NCI-H2107 treated with DMSO at 0.1 percent for 48 hours (cell line): ENCODE measurements around the gene RNF19B.

Experiments used
- DNase-seq: peaks from one replicate; lab custom pipeline; 2025; ENCODE audit not compliant: unreplicated experiment; lab: John Stamatoyannopoulos, UW

RNF19B gene

DNA sequence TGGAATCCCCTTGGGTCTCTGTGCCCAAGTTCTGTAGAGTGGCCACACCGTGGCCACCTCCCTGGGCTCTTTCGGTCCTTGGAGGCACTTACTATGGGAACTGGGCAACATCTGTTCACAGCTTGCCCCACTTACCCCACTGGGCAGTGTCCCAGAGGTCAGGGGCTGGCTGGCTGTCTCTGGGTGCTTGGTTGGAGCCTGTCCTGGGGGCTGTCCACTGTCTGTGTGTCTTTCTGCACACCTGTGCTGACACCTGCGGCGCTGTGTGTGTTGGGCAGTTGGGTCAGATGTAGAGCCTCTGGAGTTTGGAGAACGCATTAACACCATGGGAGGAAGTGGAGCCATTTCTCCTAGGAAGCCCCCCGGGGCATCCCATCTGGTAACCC is 62.1 kb downstream of the RNF19B start:
- no peak for DNase-seq

GRCh38 chr1:32901823-32902534 is 62.6 kb downstream of the RNF19B start:
- no peak for DNase-seq

GRCh38 chr1:32900956-32901822 is 63.4 kb downstream of the RNF19B start, which contains the start of gene TMEM54:
TSS of gene TMEM54 (minus strand) at chr1:32901389. CDS start at chr1:32901238, 151 bp downstream.
- DNase-seq = no peak

GRCh38 chr1:32900371-32900955 is 64.1 kb downstream of the RNF19B start:
- no peak for DNase-seq

DNA sequence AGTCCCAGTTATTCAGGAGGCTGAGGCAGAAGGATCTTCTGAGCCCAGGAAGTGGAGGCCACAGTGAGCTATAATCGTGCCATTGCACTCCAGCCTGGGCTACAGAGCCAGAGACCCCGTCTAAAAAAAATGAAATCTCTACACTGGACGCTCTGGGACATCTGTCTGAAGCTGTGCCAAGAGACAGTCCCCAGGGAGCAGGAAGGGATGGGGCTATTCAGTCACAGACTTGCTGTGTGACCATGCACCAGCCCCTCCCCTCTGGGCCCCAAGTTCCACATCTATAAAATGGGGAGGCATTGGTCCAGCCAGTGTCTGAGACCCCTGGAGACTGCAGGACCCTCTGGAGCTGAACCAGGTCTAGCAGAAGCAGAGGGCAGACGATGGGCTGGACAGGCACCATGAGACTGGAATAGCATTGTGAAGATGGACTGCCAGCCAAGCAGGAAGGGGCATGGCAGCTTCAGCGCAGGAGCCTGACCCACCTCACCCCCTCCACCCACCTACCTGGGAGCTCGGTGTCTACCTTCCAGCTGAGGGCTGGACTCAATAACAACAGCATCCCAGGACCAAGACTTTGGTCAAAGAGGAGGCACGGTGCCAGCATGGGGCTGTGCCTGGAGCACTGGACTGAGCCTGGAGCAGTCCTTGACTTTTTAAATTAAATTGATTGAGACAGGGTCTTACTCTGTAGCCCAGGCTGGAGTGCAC is 64.9 kb downstream of the RNF19B start:
- DNase-seq = no peak

DNA sequence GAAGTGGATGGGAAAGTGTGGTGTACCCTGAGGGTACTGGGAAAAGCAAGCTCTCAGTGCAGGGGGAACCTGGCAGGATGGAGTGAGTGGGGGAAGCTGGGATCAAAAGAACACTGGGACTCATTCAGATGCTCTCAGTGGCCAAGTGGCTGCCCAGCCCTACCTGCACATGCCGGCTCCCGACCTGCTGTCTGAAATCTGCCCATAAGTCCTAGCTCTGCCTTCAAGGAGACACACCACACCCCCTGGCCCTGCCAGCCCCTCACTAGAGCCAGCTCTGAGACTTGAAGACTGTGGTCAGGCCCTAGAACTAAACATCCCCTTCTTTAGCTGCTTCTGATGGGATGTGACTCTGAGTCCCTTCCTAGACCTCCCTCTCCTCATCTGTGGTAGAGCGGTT is 65.7 kb downstream of the RNF19B start:
- no peak for DNase-seq

DNA sequence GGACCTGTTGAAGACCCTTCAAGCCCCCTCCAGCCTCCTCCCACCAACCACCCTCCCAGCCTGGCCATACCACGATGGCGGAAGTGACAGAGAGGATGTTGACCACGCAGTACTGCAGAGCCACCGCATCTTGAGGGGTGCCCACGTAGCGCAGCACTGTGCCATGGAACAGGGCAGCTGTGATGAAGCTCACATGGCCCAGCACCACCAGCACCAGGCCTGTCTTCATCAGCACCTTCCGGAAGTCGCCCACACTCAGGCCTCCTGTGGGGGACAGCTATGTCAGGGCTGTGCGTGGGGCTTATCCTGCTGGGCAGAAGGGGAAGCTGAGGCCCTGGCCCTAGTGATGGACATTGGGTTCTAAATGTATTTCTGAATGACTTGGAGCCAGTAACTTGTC is 66.6 kb downstream of the RNF19B start:
- DNase-seq = no peak

DNA sequence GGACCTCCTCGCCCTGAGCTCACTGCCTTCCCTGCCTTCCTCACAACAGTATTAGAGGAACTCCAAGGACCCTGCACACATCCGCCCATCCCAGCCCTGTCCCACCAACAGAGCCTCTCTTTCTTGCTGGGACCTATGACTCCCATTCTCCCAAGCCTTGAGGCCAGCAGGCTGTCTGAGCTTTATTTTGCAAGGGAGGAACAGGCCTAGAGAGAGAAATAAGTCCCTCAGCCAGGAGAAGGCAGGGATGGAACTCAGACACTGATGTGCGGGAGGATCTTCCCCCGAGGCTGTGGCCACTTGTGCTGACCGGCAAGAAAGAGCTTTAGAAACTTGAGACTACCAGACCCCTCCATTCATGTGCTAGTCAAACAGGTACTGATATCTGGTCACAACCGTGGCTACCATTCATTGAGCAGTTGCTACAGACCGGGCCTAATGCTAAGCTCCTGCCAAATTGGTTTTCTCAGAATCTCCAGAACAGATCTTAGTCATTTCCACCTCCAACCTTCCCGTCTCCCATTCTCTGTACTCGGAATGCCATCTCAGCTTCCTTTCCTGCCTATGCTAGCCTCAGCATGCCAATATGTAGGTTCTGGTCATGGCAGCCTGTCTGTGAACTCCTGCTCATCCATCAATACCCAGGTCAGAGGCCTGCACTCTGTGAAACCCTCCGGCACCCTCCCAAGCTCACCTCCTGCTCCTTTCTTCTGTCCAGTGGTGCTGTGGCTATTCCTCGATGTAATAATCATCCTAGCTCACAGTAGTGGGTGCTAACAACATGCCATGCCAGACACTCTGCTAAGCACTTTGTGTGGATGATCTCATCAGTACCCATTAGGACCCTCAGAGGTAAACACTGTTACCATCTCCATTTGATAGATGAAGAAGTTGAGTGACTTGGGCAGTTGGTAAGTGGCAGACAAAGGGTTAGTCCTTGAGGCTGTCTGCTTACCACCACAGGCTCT is 67.2 kb downstream of the RNF19B start:
- no peak for DNase-seq

DNA sequence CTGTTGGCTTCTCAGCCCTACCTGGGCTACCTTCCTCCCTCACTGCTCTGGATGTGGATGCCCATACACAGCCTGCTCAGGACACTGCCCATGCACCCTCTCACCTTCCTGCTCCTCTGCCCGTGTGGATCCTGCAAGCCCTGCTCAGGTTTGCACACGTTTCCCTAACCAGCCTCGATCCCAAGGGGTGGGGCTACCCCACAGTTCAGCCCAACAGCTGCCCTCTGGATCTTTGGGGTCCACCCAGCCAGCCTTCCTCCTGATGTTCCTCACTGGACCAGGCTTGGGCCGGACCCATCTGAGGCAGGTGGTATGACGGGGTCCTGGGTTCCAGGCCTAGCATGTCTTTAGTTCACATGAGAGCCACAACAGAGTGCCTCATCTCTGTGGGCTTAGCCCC is 68.2 kb downstream of the RNF19B start:
- no peak for DNase-seq

DNA sequence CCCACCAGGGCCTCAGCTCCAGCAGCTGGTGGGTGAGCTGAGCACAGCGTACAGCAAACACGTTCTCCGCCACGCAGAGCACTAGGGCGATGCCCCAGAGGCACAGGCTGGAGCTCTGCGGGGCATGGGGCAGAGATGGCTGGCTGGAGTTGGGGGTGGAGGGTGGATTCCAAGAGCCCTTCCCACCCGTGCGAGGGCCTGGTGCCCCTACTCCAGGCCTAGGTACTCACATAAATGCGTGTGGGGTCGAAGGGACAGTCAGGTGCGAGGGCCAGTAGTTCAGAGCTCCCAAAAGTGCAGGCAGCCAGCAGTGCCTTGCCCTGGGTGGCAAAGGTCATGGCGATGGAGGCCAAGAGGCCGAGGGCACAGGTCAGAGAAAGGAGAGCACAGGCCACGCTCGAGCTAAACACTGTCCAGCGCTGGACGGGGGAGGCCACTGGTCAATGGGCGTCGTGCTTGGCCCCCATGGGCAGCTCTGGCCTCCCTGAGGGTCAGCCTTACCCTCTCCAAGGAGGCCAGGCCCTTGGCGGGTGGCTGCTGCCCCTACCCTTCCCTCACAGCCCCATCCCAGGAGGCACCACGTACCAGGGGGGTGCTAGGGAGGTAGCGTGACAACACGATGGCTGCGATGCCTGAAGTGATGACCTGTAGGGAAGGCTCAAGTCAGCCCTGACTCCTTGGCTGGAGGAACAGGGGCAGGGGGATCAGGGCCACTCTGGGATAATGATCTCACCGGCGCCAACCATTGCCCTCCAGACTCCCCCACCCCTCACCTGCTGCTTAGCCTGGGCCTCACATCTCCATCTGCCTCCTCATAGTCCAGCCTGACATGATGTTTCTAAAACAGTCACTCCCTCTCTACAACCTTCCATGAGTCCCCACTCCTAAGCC is 69.0 kb downstream of the RNF19B start:
- no peak for DNase-seq

DNA sequence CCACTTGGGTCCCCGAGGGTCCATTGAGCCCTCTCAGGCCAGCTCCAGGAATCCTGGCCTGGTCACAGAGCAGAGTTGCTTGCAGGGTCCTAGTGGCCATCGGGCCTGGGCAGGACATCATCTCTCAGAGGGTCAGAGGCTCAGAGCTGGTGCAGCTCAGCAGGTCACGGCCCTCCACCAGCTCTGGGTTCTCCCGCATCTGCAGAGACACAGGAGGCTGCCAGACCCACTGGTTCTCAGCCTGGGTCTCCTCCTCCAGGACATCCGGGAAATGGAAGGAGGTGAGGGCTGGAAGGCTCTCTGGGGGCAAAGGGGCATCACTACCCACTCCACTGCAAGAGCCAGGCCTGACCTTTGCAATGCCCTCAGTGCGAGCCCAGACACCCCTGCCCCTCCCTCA is 69.9 kb downstream of the RNF19B start:
- DNase-seq = no peak

- DNase-seq = no peak
Observed at GRCh38 chr1:32894019-32894600, 70.5 kb downstream of the RNF19B start.

- DNase-seq = no peak
Observed at GRCh38 chr1:32893198-32894018, 71.2 kb downstream of the RNF19B start.

DNA sequence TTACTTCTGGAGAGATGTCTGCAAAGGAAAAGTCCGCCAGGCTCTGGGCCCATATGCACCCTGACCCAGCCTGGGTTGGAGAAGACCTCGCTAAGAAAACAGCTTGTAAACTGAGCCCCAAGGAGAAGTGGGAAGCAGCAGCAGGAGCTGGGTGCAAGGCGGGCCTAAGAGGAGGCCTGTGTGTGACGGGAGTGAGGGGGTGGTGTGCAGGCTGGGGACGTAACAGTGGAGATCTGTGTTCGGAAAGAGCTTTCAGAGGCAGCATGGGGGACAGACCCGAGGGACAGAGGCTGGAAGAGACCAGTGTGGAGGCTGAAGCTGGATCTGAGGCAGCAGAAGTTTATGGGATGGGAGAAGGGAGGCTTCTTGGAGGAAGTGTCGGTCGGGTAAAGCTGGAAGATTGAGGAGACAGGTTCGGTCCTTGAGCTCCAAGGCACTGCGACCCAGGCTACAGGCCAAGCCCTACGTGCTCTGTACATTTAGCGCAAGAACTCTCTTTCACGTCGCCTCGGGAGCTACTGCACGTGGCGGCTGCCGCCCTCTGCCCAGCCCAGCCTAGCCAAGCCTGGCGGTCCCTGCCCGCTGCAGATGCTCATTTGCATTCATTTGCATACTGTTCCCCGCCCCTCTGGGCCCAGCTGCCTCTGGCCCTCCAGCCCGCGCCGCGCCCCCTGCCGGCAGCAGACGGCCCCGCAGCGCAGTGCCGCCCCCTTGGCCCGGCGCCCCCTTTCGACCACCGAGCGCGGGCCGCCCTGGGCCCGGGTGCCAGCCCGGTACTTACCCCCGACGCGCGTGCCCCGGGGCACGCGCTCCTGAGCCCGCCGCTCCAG is 72.0 kb downstream of the RNF19B start:
- no peak for DNase-seq

DNA sequence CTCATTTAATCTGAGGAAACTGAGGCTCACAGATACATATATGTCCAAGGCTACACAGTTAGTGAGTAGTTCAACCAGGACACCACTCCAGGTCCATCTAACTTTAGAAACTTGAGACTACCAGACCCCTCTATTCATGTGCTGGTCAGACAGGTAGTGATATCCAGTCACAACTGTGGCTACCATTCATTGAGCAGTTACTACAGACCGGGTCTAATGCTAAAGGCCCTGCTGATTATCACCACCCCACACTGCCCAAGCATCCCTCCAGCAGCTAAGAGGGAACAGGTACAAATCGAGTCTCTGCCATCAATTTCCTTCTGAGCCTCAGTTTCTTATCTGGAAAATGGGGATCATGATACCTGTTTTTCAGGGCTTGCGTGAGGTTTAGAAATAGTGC is 73.0 kb downstream of the RNF19B start:
- no peak for DNase-seq

DNA sequence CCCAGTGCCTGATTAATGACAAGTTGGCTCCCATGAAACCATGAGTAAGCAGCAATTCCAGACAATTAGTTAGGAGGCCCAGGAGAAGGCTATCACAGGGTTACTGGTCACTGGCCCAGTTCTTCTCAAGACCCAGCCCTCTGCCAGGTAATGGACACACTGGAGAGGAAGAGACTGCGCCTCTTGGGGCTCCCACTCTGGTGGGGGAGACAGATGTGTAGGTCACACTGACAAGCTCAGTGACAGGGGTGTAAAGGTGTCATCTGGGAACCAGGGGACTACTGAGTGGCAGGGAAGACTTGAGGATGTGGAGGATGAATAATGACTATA is 73.4 kb downstream of the RNF19B start:
- DNase-seq = no peak

- no peak for DNase-seq
Observed at GRCh38 chr1:32890516-32891240, 73.9 kb downstream of the RNF19B start.
